Caco-2 (cell line): ENCODE results near the gene PAX5. TPM values are rescaled to one million over a fixed set of nuclear protein-coding genes. Genes with fewer than 3 reads are reported as not detected.
"Not testable (repeated sequence)": the region's sequence is repeated elsewhere in the genome, so short reads cannot be mapped to it uniquely, and the experiment has no call there.

ENCODE experiments used
- BruUV-seq: library from RNA; stranded (reverse); fragments of 400-500 nt; replicated peaks from 2 replicates; lab custom pipeline; 2021; lab: Mats Ljungman, UMichigan
- CTCF ChIA-PET: fragments of 300-600 bp; sonication (Branson Sonifier 250); formaldehyde crosslinking; loops from one replicate; lab custom pipeline; 2022; ENCODE audit warnings: antibody characterized with exemption; lab: Charles Lee
- POLR2A ChIA-PET: fragments of 300-600 bp; sonication (Branson Sonifier 250); formaldehyde crosslinking; loops from one replicate; lab custom pipeline; 2022; ENCODE audit warnings: antibody characterized with exemption; lab: Charles Lee
- DNase-seq, 2 experiments: peaks; one replicate each; pipeline versions ENCODE4 v3.0.0 to v3.0.0-alpha.2; 2020 to 2022
- H3K27me3 ChIP-seq: replicated peaks from 2 replicates; pipeline ENCODE4 v1.6.0; 2011; ENCODE audit warnings: low read length; ENCODE audit not compliant: control insufficient read depth, insufficient read depth
- H3K36me3 ChIP-seq: 2 replicates; pipeline ENCODE4 v1.5.1; 2011; ENCODE audit warnings: low read length; ENCODE audit not compliant: control insufficient read depth, insufficient read depth
- H3K4me1 ChIP-seq: fragments of 250-450 bp; sonication (Bioruptor Pico); 2 replicates; pipeline ENCODE4 v1.5.1; 2020; ENCODE audit warnings: mild to moderate bottlenecking
- H3K4me3 ChIP-seq: 2 replicates; pipeline ENCODE4 v1.5.1; 2011; ENCODE audit warnings: low read depth, mild to moderate bottlenecking, control low read depth, low read length
- H3K9me3 ChIP-seq: fragments of 250-450 bp; sonication (Bioruptor Pico); 2 replicates; pipeline ENCODE4 v1.5.1; 2020; ENCODE audit warnings: mild to moderate bottlenecking, moderate library complexity
- H3K27ac Mint-ChIP-seq: one replicate; pipeline ENCODE4 v1.8.0; 2022; ENCODE audit warnings: mixed read lengths; ENCODE audit not compliant: unreplicated experiment
- H3K27me3 Mint-ChIP-seq: one replicate; pipeline ENCODE4 v1.8.0; 2022; ENCODE audit warnings: mixed read lengths; ENCODE audit not compliant: insufficient read depth, unreplicated experiment
- H3K36me3 Mint-ChIP-seq: one replicate; pipeline ENCODE4 v1.8.0; 2022; ENCODE audit warnings: mild to moderate bottlenecking, mixed read lengths; ENCODE audit not compliant: insufficient read depth, unreplicated experiment
- H3K4me1 Mint-ChIP-seq: one replicate; pipeline ENCODE4 v1.8.0; 2022; ENCODE audit warnings: low read depth, mixed read lengths; ENCODE audit not compliant: unreplicated experiment
- H3K4me3 Mint-ChIP-seq: one replicate; pipeline ENCODE4 v1.8.0; 2022; ENCODE audit warnings: mild to moderate bottlenecking, moderate library complexity, mixed read lengths; ENCODE audit not compliant: unreplicated experiment
- H3K9me3 Mint-ChIP-seq: one replicate; pipeline ENCODE4 v1.8.0; 2022; ENCODE audit warnings: mixed read lengths; ENCODE audit not compliant: unreplicated experiment
- CTCF ChIP-seq, 2 experiments: fragments of 200-600 bp in 1 of 2; IDR thresholded peaks; 1 replicate in 1 of 2; 2 replicates in 1 of 2; pipeline versions ENCODE4 v1.5.1 to v1.8.0; 2011 to 2022; ENCODE audit warnings: antibody characterized with exemption in 1 of 2, control low read depth in 1 of 2, inconsistent platforms in 1 of 2, low read depth in 1 of 2, low read length in 1 of 2, mild to moderate bottlenecking in 1 of 2, moderate library complexity in 1 of 2; ENCODE audit not compliant: insufficient read depth in 1 of 2, severe bottlenecking in 1 of 2, unreplicated experiment in 1 of 2
- intact Hi-C: fragments of 100-400 bp; cut with micrococcal nuclease; formaldehyde crosslinking; loops from one replicate; pipeline ENCODE4 v1.10.0; 2022; ENCODE audit not compliant: unreplicated experiment
- total RNA-seq: library from RNA; stranded (reverse); gene quantifications from 2 replicates; pipeline ENCODE4 v1.2.3, GENCODE V29; 2022

The PAX5 gene
- total RNA-seq, 1 experiment from 2014 or later = not detected

GRCh38 chr9:37080165-37080628 lies 46.1 kb upstream of the PAX5 start:
- peak in 1 of 2 experiments; percentile 48 for DNase-seq
- not testable (repeated sequence) for BruUV-seq
- CTCF ChIA-PET = interaction anchor here (1.2 kb wide), 1 partner anchor 84 kb away, joined by 3 read pairs; no protein-coding TSS in a partner anchor

GRCh38 chr9:37079370-37080164 lies 45.5 kb upstream of the PAX5 start:
- peak; percentile 95 to 96 for DNase-seq
- H3K4me3 ChIP-seq = peak overlapping the region; percentile 78
- H3K4me1 ChIP-seq = peaks cover 7% of the 10 kb centered on the region; the same call in 1 of the 2 replicates
- H3K9me3 ChIP-seq = no peaks in the 10 kb centered on the region
- no peak for TF ChIP-seq CTCF (IDR thresholded peaks at IDR 0.05; ENCODE audit: insufficient read depth in 1 of 2, low read depth in 1 of 2, low read length in 1 of 2, severe bottlenecking in 1 of 2, unreplicated experiment in 1 of 2)
- Mint-ChIP-seq H3K4me1 (peaks cover 8% of the 10 kb centered on the region), H3K27ac (peak overlapping the region; percentile 85), H3K36me3 (peaks cover 14% of the 10 kb centered on the region), H3K9me3 (no peaks in the 10 kb centered on the region), H3K27me3 (no peaks in the 10 kb centered on the region), H3K4me3 (peak overlapping the region; percentile 82)
- H3K36me3 ChIP-seq = no peaks in the 10 kb centered on the region
- ChIA-PET CTCF (interaction anchor here (0.6 to 1.1 kb wide), 3 partner anchors 40 to 84 kb away, joined by 4 to 5 read pairs (median 4); no protein-coding TSS in a partner anchor), POLR2A (interaction anchor here (0.6 to 1.9 kb wide), 4 partner anchors 40 to 386 kb away, joined by 4 to 34 read pairs (median 6); partner anchors contain the start of genes ZBTB5 and ZCCHC7)
- BruUV-seq = no TSS peak
- no peaks in the 10 kb centered on the region for H3K27me3 ChIP-seq
- intact Hi-C loops = loop anchor here (1.0 to 2.0 kb wide), 3 partner anchors 41 to 229 kb away; partner anchors contain the start of gene ZCCHC7

More at GRCh38 chr9:37080165-37080628, 46.1 kb upstream of the PAX5 start:
- H3K4me3 ChIP-seq = peak overlapping the region; percentile 78
- intact Hi-C loops, H3K4me1 Mint-ChIP-seq, H3K9me3 ChIP-seq, H3K4me1 ChIP-seq, H3K36me3 ChIP-seq, H3K9me3 Mint-ChIP-seq, H3K27me3 Mint-ChIP-seq, H3K27me3 ChIP-seq: not testable (repeated sequence)
- POLR2A ChIA-PET = interaction anchor here (0.6 to 1.9 kb wide), 2 partner anchors 40 to 52 kb away, joined by 7 to 34 read pairs; partner anchors contain the start of gene ZCCHC7
- Mint-ChIP-seq H3K4me3 (peak overlapping the region; percentile 82), H3K27ac (peak overlapping the region; percentile 85), H3K36me3 (peaks cover 14% of the 10 kb centered on the region)

GRCh38 chr9:37074790-37075189 lies 40.7 kb upstream of the PAX5 start:
- not testable (repeated sequence) for BruUV-seq

More at GRCh38 chr9:37074790-37075189, 40.7 kb upstream of the PAX5 start:
- POLR2A ChIA-PET, intact Hi-C loops, H3K36me3 Mint-ChIP-seq, H3K27me3 Mint-ChIP-seq, CTCF ChIA-PET, H3K27me3 ChIP-seq, H3K9me3 Mint-ChIP-seq, H3K9me3 ChIP-seq, H3K4me1 Mint-ChIP-seq, DNase-seq, H3K36me3 ChIP-seq, H3K4me1 ChIP-seq, H3K4me3 ChIP-seq, H3K27ac Mint-ChIP-seq, H3K4me3 Mint-ChIP-seq: not testable (repeated sequence)
